NCI-H345 treated with DMSO at 0.1 percent for 48 hours (cell line): Measurements from ENCODE around the gene LEMD2.

Experiments
- DNase-seq: peaks from one replicate; lab custom pipeline; 2025; ENCODE audit not compliant: unreplicated experiment; lab: John Stamatoyannopoulos, UW

Gene LEMD2

DNA sequence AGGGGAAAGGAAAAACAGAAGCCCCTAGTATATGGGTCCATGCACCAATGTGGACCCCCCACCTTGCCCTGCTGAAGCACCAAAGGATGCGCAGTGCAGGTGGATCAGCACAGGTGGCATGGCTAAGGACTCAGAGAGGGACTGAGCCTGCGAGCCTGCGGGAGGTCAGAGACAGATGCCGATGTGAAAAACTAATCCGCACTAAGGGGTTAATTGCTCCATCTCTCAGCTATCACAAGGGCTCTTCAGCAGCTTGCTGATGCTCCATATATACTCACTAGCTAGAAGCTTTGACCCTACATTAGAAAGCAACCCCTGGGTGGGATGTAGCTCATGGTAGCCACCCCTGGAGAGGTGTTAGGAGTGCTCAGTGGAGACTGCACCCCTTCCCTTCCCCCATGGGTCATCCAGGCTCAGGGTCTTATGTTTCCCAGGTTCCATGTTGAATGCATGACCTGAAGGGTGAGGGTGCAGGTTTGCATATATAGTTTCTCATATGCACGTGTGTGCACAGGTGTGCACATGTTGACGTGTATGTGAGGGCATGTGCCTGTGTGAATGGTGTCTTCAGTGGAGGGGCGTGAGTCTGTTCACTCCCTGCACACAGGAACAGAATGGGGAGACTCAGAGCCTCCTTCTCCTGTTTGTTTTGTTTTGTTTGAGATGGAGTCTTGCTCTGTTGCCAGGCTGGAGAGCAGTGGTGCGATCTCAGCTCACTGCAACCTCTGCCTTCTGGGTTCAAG is 28.9 kb downstream of the LEMD2 start:
- no peak for DNase-seq

GRCh38 chr6:33758815-33759216 is 30.1 kb downstream of the LEMD2 start:
- no peak for DNase-seq

- no peak for DNase-seq
These were observed 31.0 kb downstream of the LEMD2 start for GRCh38 chr6:33757906-33758305.

- no peak for DNase-seq
These were observed 31.8 kb downstream of the LEMD2 start for GRCh38 chr6:33757113-33757512.

DNA sequence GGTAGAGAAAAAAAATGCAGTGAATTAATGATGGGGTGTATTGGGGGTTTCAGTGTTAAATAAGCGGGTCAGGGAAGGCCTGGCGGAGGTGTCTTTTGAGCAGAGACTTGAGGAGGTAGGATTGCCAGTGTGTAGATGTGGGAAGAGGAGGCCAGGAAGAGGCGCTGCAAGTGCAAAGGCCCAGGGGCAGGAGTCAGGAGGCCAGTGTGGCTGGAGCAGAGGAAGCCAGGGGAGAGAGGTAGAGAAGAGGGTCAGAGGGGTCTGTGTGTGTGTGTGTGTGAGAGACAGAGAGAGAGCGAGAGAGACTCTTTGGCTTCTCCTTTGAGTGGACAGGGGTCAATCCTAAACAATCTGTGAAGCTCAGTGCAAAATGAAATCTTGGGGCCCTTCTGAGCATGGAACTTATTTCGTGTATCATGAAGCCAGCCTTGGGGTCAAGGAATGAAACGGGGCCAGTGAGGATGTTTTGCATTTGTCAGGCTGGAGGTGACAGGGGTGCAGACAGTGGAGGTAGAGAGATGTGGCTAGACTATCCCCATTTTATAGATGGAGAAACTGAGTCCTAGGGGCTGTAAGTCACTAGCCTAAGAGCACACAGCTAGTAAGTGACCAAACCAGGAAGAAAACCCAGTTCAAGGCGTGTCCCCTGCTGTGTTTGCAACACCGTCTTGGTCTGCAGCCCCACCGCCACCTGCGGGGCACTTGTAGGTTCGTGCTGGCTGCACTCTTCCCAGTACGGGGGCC is 32.5 kb downstream of the LEMD2 start:
- DNase-seq: no peak

- DNase-seq: peak; percentile 90
These were observed 33.7 kb downstream of the LEMD2 start for GRCh38 chr6:33755070-33755869.

DNA sequence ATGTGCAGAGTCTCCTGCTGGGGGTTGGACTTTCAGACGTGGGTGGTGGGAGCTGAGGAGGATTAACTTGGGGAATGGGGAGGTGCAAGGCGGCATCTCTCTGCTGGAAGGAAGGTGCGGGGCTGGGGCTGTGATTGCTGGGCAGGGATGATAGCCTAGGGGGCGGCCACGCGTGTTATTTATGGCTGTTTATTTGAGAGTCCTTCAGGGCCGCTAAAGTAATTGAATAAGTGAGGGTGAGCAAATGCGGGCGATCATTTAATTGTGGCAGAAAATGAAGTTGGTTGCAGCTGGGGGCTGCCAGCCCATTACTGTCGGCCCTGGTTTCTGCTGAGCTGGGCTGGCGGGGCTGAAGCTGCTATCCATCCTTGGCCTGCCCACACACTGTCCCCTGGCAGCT is 34.7 kb downstream of the LEMD2 start:
- no peak for DNase-seq

- DNase-seq: no peak
These were observed 36.3 kb downstream of the LEMD2 start for GRCh38 chr6:33752646-33753015.

GRCh38 chr6:33751771-33752645 is 36.9 kb downstream of the LEMD2 start:
- peak; percentile 96 for DNase-seq

DNA sequence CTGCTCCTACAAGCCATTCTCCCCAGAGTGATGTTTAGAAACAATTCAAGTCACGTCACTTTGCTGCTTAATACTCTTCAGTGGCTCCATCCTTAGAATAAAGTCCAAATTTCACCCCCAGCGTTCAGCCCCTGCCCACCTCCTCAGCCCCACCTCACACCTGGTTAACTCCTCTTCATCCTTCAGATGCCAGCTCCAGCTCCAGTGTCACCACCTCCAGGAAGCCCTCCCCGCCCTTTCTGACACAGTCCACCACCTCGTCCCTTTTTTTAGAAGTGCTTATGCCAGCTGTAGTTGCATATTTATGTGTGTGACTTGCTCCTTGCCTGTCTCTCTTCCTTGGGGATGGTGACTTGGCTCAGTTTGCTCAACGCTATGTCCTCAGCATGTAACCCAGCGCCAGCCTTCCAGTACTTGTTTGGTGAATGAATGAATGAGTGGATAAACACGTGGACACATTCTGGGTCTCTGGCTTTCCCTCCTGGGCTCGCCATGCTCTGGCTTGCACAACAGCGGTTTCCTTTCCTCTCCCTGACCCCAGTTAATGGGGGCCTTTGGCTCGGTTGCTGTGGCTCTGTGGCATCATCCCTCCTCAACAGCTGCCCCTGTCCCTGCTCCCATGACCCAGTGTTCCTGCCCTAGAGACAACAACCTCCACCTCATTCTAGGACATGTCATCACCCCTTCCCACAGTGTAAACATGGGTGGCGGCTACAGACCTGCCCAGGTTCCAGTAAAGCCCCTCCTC is 38.5 kb downstream of the LEMD2 start:
- DNase-seq: no peak

DNA sequence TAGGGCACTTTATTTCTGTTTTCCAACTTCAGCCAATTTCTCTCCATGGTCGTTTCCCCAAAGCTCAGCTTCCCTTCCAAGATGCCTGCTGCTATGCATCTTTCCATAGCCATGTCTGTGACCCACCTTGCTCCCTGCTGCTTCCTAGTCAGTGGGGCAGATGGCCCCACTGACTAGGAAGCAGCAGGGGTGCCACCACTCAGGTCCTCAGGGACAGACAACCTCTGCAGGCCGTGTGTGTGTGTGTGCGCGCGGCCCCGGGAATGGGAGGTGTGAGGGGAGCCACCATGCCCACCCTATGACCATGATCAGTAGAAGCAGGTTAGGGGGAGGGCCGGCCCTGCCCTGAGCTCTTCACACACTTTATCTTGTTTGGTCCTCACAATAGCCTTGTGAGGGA is 39.5 kb downstream of the LEMD2 start:
- DNase-seq: no peak

DNA sequence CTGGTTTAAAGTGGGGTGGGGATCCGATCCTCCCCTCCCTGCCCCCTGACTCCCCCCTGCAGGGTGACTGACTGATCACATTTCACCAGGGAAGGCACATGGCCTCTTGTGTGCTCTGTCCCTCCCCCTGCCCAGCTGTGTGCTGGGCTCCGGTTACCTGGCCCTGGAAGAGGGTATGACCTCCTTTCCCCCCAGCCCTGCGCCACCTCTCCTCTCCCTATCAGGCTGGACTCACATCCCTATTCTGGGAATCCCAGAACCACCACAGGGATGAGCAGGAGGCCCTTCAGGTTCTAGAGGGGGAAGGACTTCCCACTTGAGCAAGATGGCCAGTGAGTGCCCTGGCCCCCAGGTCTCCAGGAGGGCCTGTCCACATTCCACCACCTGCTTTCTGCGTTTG is 40.1 kb downstream of the LEMD2 start:
- no peak for DNase-seq

GRCh38 chr6:33747823-33748222 is 41.1 kb downstream of the LEMD2 start:
- no peak for DNase-seq

DNA sequence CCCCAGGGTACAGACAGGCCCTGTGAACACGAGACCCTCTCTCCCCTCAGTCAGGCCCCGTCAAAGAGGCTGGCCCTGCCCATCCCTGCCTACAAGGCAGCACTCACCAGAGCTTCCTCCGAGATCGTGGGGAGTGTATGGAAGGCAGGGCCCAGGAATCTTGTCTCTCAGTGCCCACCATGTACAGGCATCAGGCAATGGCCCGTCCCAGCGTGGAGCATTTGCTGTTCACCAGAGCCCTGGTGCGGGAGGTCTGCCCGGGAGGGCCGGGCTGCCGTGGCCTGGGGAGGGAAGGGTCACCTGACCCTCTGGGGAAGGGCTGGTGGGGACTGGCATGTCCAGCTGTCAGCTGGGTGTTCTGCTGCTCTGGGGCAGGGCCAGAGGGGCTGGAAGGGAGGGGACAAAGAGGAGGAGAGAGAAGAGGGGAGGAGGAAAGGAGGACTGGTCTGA is 42.3 kb downstream of the LEMD2 start, which contains the start of gene IP6K3:
TSS of gene IP6K3 (minus strand) at position 255 of the 450 bp plus-strand sequence. CDS start 11,429 bp downstream, outside the sequence.
- DNase-seq: no peak

DNA sequence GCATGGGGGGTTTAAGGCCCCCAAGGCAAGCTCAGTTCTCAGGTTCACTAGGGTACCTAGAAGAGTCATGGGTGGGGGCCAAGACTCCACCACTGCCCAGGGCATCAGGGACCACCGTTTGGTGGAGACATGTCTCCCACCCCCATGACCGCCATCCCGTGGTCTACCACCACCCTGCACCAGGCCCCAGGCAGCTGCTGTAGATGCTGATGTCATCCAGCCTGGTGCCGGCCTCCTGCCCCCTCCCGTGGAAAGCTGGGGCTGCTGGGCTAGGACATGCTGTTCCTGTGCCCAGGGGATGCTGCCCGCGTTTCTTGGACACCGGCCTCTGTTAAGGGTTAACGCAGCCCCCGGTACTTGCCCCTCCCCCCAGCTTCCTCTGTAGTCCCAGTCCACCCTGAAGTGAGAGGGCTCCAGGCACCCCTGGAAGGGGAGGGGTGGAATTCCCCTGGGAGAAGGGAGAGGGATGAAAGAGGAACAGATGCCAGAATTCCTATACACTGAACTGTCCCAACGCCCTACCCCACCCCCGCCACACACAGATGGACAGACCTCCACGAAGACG is 42.8 kb downstream of the LEMD2 start:
- no peak for DNase-seq

GRCh38 chr6:33745548-33745947 is 43.4 kb downstream of the LEMD2 start:
- DNase-seq: no peak

DNA sequence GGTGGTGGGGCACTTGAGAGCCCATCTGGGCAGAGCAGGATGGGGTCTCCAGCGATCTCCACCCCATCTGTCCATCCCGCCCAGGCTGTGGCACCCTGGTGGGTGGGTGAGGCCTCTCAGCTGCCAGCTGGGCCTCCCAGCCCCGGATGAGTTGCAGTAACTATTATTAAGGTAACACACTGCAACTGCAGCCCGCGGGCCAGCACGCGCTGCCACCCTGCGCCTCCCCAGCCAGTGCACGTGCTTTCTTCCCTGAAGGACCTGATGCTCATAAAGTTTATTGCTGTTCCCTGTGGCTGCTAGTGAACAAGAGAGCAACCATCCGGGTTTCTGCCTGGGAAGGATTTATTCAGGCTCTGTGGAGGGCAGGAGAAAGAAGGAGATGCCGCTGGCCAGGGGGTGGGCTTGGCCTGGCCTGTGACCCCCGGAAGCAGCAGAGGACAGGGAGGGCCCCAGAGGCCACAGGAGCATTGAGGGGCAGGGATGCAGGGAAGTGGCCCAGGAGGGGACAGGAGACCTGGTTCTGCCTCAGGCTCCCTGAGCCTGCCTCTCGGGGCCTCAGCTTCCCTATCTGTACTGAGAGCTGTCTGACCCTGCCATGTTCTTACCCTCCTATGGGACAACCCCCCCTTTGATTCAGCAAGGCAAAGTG is 43.9 kb downstream of the LEMD2 start:
- peak; percentile 68 for DNase-seq

GRCh38 chr6:33744001-33744848 is 44.7 kb downstream of the LEMD2 start:
- peak; percentile 90 for DNase-seq
